ENCODE measurements around the gene SLC25A53. TPM values are rescaled to one million over a fixed set of nuclear protein-coding genes. Genes with fewer than 3 reads are reported as not detected.

SLC25A53 gene
- total RNA-seq: 7.2 to 8.5 TPM (median 7.4 TPM) in 3 replicates

GRCh38 chrX:104156630-104157529 is at the start of gene SLC25A53:
Gene SLC25A53, minus strand, starts transcription at chrX:104157009. Its CDS starts 51,752 bp downstream, at chrX:104105257.
- Mint-ChIP-seq H3K27me3 (ENCODE audit: low read depth) (no peaks in the 10 kb centered on the region), H3K36me3 (no peaks in the 10 kb centered on the region), H3K4me3 (peak within 1 kb of the TSS; percentile 91), H3K27ac (peak within 1 kb of the TSS; percentile 96), H3K4me1 (no peaks in the 10 kb centered on the region), H3K9me3 (peaks cover 6% of the 10 kb centered on the region)
- no peak for TF ChIP-seq CTCF (IDR thresholded peaks at IDR 0.05; ENCODE audit: unreplicated experiment)
- peak; percentile 28 to 60 for DNase-seq (ENCODE audit: low spot score in 2 of 2, unreplicated experiment in 2 of 2)

- no peak overlapping the region for H3K4me3 Mint-ChIP-seq
- peaks cover 7% of the 10 kb centered on the region for H3K27me3 Mint-ChIP-seq (ENCODE audit: low read depth)
- H3K4me1 Mint-ChIP-seq: no peaks in the 10 kb centered on the region
- no peak for DNase-seq (ENCODE audit: low spot score in 2 of 2, unreplicated experiment in 2 of 2)
- no peak for TF ChIP-seq CTCF (IDR thresholded peaks at IDR 0.05; ENCODE audit: unreplicated experiment)
- no peak overlapping the region for H3K27ac Mint-ChIP-seq
- peaks cover 3% of the 10 kb centered on the region for H3K36me3 Mint-ChIP-seq
- H3K9me3 Mint-ChIP-seq: peaks cover 9% of the 10 kb centered on the region
Measured at GRCh38 chrX:104205548-104205947, 48.7 kb upstream of the SLC25A53 start.

- no peak for DNase-seq (ENCODE audit: low spot score in 2 of 2, unreplicated experiment in 2 of 2)
- H3K9me3 Mint-ChIP-seq: no peaks in the 10 kb centered on the region
Measured at GRCh38 chrX:104195489-104196084, 38.8 kb upstream of the SLC25A53 start.

GRCh38 chrX:104195013-104195412 is 38.2 kb upstream of the SLC25A53 start:
- Mint-ChIP-seq H3K4me3 (no peak overlapping the region), H3K4me1 (no peaks in the 10 kb centered on the region), H3K9me3 (peaks cover 2% of the 10 kb centered on the region), H3K36me3 (peaks cover 4% of the 10 kb centered on the region), H3K27me3 (ENCODE audit: low read depth) (no peaks in the 10 kb centered on the region), H3K27ac (no peak overlapping the region)
- TF ChIP-seq CTCF (IDR thresholded peaks at IDR 0.05; ENCODE audit: unreplicated experiment): no peak
- DNase-seq (ENCODE audit: low spot score in 2 of 2, unreplicated experiment in 2 of 2): no peak

More at GRCh38 chrX:104195489-104196084, 38.8 kb upstream of the SLC25A53 start:
- Mint-ChIP-seq H3K27me3 (ENCODE audit: low read depth) (no peaks in the 10 kb centered on the region), H3K36me3 (peaks cover 2% of the 10 kb centered on the region), H3K4me3 (no peak overlapping the region), H3K4me1 (no peaks in the 10 kb centered on the region), H3K27ac (no peak overlapping the region)
- TF ChIP-seq CTCF (IDR thresholded peaks at IDR 0.05; ENCODE audit: unreplicated experiment): peak; percentile 85

GRCh38 chrX:104193485-104193884 is 36.7 kb upstream of the SLC25A53 start:
- DNase-seq (ENCODE audit: low spot score in 2 of 2, unreplicated experiment in 2 of 2): no peak
- peaks cover 13% of the 10 kb centered on the region for H3K36me3 Mint-ChIP-seq
- no peak for TF ChIP-seq CTCF (IDR thresholded peaks at IDR 0.05; ENCODE audit: unreplicated experiment)
- peaks cover 6% of the 10 kb centered on the region for H3K9me3 Mint-ChIP-seq
- no peak overlapping the region for H3K27ac Mint-ChIP-seq
- H3K27me3 Mint-ChIP-seq (ENCODE audit: low read depth): no peaks in the 10 kb centered on the region
- no peak overlapping the region for H3K4me3 Mint-ChIP-seq
- no peaks in the 10 kb centered on the region for H3K4me1 Mint-ChIP-seq
